MCF 10A (cell line): ENCODE data around the gene ANKRD50. TPM values are rescaled to one million over a fixed set of nuclear protein-coding genes. Genes with fewer than 3 reads are reported as not detected.

Experiments used
- BruUV-seq: library from RNA; stranded (reverse); fragments of 400-500 nt; replicated peaks from 2 replicates; lab custom pipeline; 2021; lab: Mats Ljungman, UMichigan
- CTCF ChIA-PET: fragments of 300-600 bp; sonication (Branson Sonifier 250); formaldehyde crosslinking; extraction: SDS; loops from one replicate; lab custom pipeline; 2021; ENCODE audit warnings: antibody characterized with exemption, inconsistent platforms; lab: Yijun Ruan, JAX
- POLR2A ChIA-PET: fragments of 300-600, 350-650 bp; sonication (Branson Sonifier 250); formaldehyde crosslinking; extraction: SDS; loops from one replicate; lab custom pipeline; 2020; ENCODE audit warnings: antibody characterized with exemption, inconsistent platforms; lab: Yijun Ruan, JAX
- DNase-seq: peaks from one replicate; pipeline ENCODE4 v3.0.0-alpha.2; 2018; ENCODE audit not compliant: unreplicated experiment
- H3K27ac Mint-ChIP-seq: one replicate; pipeline ENCODE4 v1.8.0; 2022; ENCODE audit warnings: mild to moderate bottlenecking, low read depth, mixed read lengths; ENCODE audit not compliant: unreplicated experiment
- H3K27me3 Mint-ChIP-seq: one replicate; pipeline ENCODE4 v1.8.0; 2022; ENCODE audit warnings: mixed read lengths; ENCODE audit not compliant: insufficient read depth, unreplicated experiment
- H3K36me3 Mint-ChIP-seq: one replicate; pipeline ENCODE4 v1.8.0; 2022; ENCODE audit warnings: mild to moderate bottlenecking, moderate library complexity, mixed read lengths; ENCODE audit not compliant: insufficient read depth, unreplicated experiment
- H3K4me1 Mint-ChIP-seq: one replicate; pipeline ENCODE4 v1.8.0; 2022; ENCODE audit warnings: mixed read lengths; ENCODE audit not compliant: insufficient read depth, unreplicated experiment
- H3K4me3 Mint-ChIP-seq: one replicate; pipeline ENCODE4 v1.8.0; 2022; ENCODE audit warnings: mild to moderate bottlenecking, moderate library complexity, mixed read lengths; ENCODE audit not compliant: unreplicated experiment
- H3K9me3 Mint-ChIP-seq: one replicate; pipeline ENCODE4 v1.8.0; 2022; ENCODE audit warnings: mixed read lengths; ENCODE audit not compliant: unreplicated experiment
- intact Hi-C: fragments of 100-400 bp; cut with micrococcal nuclease; formaldehyde crosslinking; loops from 2 replicates; pipeline ENCODE4 v1.14.1; 2022
- total RNA-seq: library from RNA; stranded (reverse); gene quantifications from 2 replicates; pipeline ENCODE4 v1.2.3, GENCODE V29; 2022
- TF ChIP-seq, protein P1 (sequence below): fragments of 200-600 bp; IDR thresholded peaks from one replicate; pipeline ENCODE4 v1.8.0; 2022; ENCODE audit warnings: antibody characterized with exemption, mild to moderate bottlenecking; ENCODE audit not compliant: unreplicated experiment

ANKRD50 gene
- total RNA-seq, 1 experiment from 2014 or later = 44.1 TPM

DNA sequence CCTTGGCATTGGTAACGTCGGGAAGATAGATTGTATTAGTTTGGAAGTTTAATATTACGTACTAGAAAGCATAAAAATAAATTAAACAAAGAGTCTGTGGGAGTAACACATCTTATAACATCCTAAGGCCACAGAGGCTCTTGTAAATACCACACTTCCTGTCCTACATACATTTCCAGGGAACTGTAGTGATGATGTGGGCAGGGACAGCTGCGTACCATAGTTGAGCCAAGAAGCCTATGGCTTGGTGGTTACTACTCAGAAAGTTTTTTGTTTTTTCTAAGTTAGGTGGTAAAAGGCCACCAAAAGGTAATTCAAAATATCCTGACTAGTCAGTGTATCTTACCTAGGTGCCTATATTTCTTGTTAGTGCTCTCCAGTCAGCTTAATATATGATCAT lies 4.6 kb upstream of the ANKRD50 start:
- DNase-seq = no peak
- CTCF ChIA-PET = no interaction called here
- TF ChIP-seq, protein P1, sequence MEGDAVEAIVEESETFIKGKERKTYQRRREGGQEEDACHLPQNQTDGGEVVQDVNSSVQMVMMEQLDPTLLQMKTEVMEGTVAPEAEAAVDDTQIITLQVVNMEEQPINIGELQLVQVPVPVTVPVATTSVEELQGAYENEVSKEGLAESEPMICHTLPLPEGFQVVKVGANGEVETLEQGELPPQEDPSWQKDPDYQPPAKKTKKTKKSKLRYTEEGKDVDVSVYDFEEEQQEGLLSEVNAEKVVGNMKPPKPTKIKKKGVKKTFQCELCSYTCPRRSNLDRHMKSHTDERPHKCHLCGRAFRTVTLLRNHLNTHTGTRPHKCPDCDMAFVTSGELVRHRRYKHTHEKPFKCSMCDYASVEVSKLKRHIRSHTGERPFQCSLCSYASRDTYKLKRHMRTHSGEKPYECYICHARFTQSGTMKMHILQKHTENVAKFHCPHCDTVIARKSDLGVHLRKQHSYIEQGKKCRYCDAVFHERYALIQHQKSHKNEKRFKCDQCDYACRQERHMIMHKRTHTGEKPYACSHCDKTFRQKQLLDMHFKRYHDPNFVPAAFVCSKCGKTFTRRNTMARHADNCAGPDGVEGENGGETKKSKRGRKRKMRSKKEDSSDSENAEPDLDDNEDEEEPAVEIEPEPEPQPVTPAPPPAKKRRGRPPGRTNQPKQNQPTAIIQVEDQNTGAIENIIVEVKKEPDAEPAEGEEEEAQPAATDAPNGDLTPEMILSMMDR = no peak
- BruUV-seq = no TSS peak
- Mint-ChIP-seq H3K27me3 (no peaks in the 10 kb centered on the region), H3K9me3 (no peaks in the 10 kb centered on the region), H3K36me3 (peaks cover 5% of the 10 kb centered on the region), H3K27ac (no peak overlapping the region), H3K4me3 (no peak overlapping the region), H3K4me1 (peaks cover 6% of the 10 kb centered on the region)
- intact Hi-C loops = no loop called here
- POLR2A ChIA-PET = no interaction called here

DNA sequence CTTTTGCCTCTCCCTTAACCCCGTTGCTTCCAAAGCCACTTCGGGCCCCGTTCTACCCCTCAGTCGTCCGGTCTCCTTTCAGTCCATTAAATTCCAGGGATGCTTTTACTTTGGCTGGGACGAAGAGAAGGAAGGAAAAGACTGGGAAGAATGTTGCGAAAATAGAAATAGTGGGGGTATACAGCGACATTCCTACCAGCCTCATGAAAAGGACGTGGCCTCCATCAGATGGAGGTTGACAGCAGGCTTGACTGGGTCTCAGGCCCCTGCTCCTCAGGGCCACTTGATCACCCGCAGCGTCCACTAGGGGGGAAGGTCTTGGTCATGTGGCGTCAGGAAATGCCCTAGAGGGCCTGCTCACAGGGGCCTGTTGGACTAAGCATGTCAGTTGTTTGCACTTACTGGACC lies 657 bp upstream of the ANKRD50 start:
- CTCF ChIA-PET = interaction anchor here (0.9 kb wide), 1 partner anchor 10 kb away, joined by 3 read pairs; no protein-coding TSS in a partner anchor
- intact Hi-C loops = loop anchor here (1.0 to 5.0 kb wide), 7 partner anchors 71 to 531 kb away; no protein-coding TSS in a partner anchor
- Mint-ChIP-seq H3K4me3 (no peak overlapping the region), H3K36me3 (peaks cover 5% of the 10 kb centered on the region), H3K4me1 (peaks cover 16% of the 10 kb centered on the region), H3K9me3 (no peaks in the 10 kb centered on the region), H3K27me3 (no peaks in the 10 kb centered on the region), H3K27ac (no peak overlapping the region)
- POLR2A ChIA-PET = interaction anchor here (1.0 to 3.6 kb wide), 7 partner anchors 21 to 388 kb away, joined by 3 to 15 read pairs (median 6); no protein-coding TSS in a partner anchor
- TF ChIP-seq, protein P1 = peak; percentile 22
- peak; percentile 76 for DNase-seq
- BruUV-seq = TSS peak; percentile 94

DNA sequence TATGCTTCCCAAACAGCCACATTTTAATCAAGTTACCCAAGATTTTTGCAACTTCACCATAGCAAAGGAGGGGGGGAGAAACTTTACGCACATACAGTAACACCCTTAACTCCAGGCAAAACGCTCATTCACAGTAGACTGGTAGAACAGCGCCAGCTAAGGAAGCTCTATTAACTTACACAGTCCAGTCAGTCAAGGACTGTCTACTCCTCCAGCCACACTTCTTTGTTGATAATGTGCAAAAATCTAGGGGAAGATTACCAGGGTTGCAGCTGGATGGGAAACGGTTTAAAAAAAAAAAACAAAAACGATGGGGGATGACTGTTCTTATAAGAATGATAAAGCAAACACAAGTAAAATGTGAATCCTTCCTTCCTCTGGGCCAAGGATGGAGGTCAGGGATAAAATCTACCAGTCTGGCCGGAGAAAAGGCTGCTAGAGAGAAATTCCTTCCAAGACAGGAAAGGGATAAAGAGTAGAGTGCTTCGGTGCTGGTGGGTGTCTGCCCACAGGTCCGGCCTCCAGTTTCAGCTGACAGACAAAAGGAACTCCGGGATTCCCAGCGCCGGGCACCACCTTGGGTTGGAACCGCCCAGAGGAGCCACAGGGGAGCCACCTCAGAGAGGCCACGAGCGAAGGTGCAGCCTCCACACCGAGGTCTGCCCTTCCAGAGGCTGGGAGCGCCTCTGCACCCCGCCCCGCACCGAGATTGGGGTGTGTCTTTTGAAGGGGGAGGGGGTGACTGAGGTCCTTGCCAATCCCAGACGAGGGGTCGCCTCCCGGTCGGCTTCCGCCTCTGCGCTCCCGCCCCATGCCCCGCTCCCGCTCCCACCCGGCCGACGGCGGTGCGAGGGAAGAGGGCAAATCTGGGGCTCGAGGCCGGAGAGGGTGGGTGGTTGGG lies 811 bp downstream of the ANKRD50 start:
- ChIA-PET POLR2A (interaction anchor here (0.5 to 3.6 kb wide), 22 partner anchors 10 to 572 kb away, joined by 3 to 15 read pairs (median 4); no protein-coding TSS in a partner anchor), CTCF (interaction anchor here (0.6 to 1.2 kb wide), 7 partner anchors 22 to 525 kb away, joined by 3 to 4 read pairs (median 3); no protein-coding TSS in a partner anchor)
- intact Hi-C loops = loop anchor here (1.0 to 5.0 kb wide), 8 partner anchors 69 to 476 kb away; no protein-coding TSS in a partner anchor
- no peak overlapping the region for H3K4me3 Mint-ChIP-seq
- TSS peak; percentile 39 for BruUV-seq
- H3K36me3 Mint-ChIP-seq = peaks cover 5% of the 10 kb centered on the region
- H3K27ac Mint-ChIP-seq = no peak overlapping the region
- H3K27me3 Mint-ChIP-seq = no peaks in the 10 kb centered on the region
- peak; percentile 78 for DNase-seq
- TF ChIP-seq, protein P1 = no peak
- H3K4me1 Mint-ChIP-seq = peaks cover 26% of the 10 kb centered on the region
- no peaks in the 10 kb centered on the region for H3K9me3 Mint-ChIP-seq

DNA sequence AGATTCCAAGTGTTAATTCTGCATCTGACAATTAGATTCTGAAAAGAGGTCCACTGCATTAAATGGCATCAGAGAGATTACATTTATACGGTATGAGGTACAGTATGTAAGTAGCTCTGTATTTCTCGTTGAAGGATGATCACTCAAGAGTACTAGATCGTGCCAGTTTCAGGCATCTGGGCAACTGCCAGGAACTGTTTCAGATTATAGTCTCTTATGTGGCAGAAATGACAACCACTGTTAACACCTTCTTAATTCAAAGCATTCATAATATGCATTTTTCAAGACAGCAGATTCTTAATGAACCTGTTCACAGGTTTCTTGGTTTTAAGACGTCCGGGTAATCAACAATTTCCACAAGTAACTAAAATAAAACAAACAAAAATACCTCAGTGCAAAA lies 1.6 kb downstream of the ANKRD50 start:
- no peak overlapping the region for H3K4me3 Mint-ChIP-seq

More for the DNA sequence above, 1.6 kb downstream of the ANKRD50 start:
- DNase-seq = peak; percentile 49
- Mint-ChIP-seq H3K27me3 (no peaks in the 10 kb centered on the region), H3K36me3 (peaks cover 5% of the 10 kb centered on the region), H3K4me1 (peaks cover 29% of the 10 kb centered on the region), H3K27ac (no peak overlapping the region), H3K9me3 (no peaks in the 10 kb centered on the region)
- intact Hi-C loops = loop anchor here (1.0 to 5.0 kb wide), 6 partner anchors 69 to 476 kb away; no protein-coding TSS in a partner anchor
- TF ChIP-seq, protein P1 = no peak
- ChIA-PET CTCF (interaction anchor here (0.7 to 1.3 kb wide), 5 partner anchors 9 to 526 kb away, joined by 3 read pairs; no protein-coding TSS in a partner anchor), POLR2A (interaction anchor here (0.8 to 3.6 kb wide), 16 partner anchors 9 to 530 kb away, joined by 3 to 15 read pairs (median 4); no protein-coding TSS in a partner anchor)
- no TSS peak for BruUV-seq
